HG02973 (cell line): ENCODE results near the gene EYS.
A peak's percentile ranks its signal among the peaks of the same experiment; 100 is the strongest.

ENCODE experiments used
- ATAC-seq: cut with Tn5 transposase; IDR thresholded peaks from one replicate; pipeline ENCODE4 v1.9.1; 2021; ENCODE audit warnings: moderate library complexity; ENCODE audit not compliant: unreplicated experiment

The EYS gene

DNA sequence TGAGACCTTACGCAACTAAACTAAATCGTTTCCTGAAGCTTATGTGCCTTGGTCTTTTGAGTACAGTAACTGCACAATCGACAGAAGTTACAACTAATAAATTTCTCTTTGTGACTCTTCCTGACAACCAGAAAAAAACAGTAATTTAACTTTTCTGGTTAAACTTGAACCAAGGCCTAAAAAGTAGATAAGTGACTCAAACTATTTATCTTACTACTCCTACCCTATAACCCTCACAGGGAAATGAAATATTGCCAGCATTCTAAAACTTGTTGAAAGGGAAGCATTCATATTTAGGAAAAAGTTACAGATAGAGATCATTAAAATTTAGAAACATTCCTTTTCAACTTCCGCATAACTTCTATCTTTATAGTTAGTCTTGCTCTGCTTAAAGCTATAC, 1034.4 kb downstream of the EYS start:
- no peak for ATAC-seq

GRCh38 chr6:64672131-64672530, 1034.9 kb downstream of the EYS start:
- ATAC-seq: no peak

DNA sequence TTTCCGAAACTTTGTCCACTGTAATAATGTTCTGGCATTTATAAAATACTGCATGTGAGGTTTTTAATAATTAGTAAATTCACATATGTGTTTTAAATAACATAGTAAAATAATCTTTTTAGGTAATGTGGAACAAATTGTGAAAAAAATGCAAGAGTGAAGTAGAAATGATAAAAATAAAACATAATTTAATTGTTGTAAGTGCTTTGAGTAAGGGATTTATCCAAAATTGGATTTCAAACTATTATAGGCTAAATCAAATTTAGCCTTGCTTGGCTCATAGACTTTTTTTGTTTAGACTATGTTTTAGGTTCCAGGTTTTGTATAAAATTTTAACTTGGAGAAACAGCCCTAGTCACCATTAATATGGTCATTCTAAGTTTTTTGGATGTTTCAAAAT, 1041.9 kb downstream of the EYS start:
- no peak for ATAC-seq

DNA sequence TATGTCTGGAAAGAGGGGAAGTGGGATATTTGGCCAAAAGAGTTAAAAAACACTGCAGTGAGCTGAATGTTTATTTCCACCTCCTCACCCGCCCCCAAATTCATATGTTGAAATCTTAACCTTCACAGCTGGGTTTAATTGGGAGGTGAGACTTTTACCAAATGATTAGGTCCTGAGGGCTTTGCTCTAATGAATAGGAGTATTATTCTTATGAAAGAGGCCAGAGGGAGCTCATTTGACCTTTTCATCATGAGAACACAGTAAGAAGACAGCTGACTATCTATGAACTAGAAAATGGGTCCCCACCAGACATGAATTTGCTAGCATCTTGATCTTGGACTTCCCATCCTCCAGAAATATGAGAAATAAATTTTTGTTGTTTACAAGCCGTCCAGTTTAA, 1042.5 kb downstream of the EYS start:
- ATAC-seq: no peak

GRCh38 chr6:64644024-64644423, 1063.0 kb downstream of the EYS start:
- ATAC-seq: no peak

GRCh38 chr6:64630901-64631300, 1076.1 kb downstream of the EYS start:
- ATAC-seq: no peak

- ATAC-seq: no peak
Measured at GRCh38 chr6:64622944-64623343, 1084.1 kb downstream of the EYS start.

DNA sequence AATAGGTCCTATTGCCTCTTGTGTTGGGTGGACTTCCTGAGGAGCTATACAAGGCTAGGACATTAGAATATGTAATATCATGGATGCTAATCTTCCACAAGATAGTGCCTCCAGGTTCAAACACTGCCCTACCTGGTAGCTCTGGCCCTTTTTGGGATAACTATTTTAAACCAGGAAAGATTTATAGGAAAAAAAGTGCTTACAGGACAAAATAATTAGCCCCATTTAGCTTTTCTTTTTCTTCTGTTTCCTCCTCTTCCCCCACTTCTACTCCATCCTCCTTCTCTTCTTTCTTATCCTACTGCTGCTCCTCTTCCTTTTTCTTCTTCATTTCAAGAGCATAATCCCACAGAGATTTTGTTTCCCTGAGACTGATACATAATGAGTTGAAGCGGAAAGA, 1104.0 kb downstream of the EYS start:
- ATAC-seq: no peak

DNA sequence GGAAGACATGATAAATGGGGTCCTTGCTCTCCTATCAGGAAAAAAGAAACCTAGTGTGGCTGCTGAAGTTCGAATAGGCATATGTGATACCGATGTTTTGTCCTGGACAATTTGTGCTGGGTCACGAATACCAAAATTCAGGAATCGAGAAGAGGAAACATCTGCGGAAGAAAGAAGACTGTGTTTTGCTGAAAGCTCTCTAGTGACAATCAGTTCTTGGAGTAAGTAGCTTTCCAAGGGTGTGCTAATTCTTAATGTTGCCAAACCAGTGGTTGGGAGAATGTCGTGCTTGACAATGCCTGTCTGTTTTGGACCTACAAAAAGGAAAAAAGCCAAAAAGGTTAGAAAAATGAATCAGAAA, 1115.4 kb downstream of the EYS start:
- no peak for ATAC-seq

DNA sequence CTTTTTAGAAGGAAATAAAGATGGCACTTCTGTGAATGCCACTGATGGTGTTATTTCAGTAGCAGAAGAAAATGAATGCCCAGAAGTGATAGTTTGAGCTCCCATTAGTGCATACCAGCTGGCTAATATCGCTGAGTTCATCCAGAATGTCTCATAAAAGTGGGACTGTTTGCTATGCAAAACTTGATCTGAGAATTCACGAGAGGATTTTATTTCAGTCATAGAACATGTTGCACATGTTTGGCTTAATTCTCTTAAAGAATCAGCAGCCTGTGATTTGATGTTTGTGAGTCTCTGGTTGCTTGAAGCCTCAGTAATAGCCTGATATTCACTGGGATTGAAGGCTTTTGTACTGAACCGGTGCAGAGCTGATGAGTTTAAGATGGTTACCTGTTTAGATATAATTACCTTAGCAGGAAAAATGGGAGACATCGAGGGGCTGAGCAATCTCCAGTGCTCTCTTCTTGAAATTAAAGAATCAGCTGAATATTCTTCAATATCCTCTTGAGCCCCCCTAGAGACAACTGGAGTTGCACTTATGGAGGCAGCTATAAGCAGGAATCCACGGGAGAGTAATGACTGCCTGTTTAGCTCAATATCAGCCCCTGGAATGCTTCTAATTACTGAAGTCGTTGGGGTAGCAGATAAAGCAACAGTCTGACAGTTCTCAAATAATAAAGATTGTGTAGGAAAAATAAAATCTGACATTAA, 1115.9 kb downstream of the EYS start:
- ATAC-seq: no peak

GRCh38 chr6:64589961-64590360, 1117.1 kb downstream of the EYS start:
- ATAC-seq: no peak

DNA sequence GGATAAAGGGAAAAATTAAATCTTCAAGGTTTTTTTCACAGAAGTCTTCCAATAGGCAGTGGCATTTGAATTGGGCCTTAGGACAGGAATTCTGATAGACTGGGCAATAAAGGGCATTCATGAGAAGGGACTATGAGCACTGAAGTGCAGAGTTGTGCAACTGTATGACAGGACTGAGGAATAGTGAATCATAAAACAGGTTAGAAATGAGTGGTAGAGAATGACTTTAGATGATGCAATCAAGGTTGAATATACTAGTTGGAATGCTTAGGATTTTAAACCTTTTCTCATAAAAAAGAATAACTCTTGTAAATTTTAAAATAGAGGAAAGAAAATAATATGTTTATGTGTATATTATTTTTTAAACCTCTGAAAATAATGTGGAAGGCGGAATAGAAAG, 1126.7 kb downstream of the EYS start:
- no peak for ATAC-seq

DNA sequence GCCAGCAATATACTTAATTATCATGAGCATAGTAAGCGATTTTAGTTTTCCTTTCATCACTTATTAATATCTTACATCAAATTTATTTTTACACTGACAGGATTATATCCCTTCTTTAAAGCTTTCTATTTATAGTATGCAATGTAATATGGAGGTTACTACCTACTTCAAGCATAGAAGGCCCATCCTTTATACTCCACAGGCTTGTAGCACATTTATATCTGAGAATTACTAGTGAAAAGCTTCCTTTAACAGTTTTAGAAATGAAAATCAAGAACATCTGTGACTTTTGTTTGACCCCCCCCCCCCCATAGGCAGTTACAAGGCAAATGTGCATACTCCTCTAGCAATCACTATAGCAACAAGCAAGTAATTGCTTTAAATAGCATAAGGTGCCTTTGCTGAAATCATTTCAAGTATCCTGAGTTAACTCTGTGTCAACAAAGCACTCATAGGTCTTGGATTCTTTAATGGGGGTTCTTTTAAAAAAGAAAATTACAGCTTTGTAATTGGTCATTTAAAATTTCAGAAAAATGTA, 1153.7 kb downstream of the EYS start:
- no peak for ATAC-seq

DNA sequence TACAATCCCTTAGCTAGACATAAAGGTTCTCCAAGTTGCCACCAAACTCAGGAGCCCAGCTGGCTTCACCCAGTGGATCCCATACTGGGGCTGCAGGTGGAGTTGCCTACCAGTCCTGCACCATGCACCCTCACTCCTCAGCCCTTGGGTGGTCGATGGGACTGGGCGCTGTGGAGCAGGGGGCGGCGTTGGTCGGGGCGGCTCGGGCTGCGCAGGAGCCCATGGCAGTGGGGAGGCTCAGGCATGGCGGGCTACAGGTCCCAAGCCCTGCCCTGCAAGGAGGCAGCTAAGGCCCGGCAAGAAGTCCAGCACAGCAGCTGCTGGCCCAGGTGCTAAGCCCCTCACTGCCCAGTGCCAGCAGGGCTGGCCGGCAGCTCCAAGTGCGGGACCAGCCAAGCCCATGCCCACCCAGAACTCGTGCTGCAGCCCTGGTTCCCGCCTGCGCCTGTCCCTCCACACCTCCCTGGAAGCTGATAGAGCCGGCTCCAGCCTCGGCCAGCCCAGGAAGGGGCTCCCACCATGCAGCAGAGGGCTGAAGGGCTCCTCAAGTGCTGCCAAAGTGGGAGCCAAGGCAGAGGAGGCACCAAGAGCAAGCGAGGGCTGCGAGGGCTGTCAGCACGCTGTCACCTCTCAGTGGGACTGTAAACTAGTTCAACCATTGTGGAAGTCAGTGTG, 1159.3 kb downstream of the EYS start:
- no peak for ATAC-seq

DNA sequence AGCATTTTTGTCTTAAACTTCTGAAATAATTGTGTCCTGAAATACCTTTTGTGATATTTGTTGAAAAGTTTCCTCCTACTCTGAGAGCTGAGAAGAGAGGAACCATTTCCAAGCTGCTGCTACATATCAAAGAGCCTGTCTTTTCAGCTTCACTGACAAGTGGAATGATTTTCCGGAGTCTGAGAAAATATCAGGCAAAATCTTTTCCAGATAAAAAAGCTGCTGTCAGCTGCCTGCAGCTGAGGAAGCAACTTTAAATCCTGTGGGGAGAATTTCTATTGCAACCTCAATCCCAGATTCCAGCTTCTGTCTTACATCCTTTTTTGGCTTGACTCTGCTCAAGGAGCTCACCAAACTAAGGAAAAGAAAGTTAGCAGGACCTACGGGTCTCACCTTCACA, 1167.1 kb downstream of the EYS start:
- no peak for ATAC-seq

DNA sequence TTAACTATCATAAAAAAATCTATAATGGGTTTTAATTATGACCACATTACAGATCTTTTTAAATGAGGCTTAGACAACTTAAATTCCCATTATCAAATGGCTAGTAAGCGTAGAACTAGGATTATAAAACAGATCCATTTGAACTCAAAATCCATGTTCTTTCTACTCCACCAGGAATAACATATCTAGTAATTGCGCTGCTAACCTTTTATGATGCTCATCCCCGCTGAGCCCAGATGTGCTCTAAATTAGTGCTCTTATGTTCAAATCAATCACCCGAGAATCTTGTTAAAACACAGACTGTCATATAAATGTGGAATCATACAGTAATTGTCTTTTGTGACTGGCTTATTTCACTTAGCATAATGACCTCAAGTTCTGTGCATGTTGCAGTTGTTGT, 1168.3 kb downstream of the EYS start:
- no peak for ATAC-seq

DNA sequence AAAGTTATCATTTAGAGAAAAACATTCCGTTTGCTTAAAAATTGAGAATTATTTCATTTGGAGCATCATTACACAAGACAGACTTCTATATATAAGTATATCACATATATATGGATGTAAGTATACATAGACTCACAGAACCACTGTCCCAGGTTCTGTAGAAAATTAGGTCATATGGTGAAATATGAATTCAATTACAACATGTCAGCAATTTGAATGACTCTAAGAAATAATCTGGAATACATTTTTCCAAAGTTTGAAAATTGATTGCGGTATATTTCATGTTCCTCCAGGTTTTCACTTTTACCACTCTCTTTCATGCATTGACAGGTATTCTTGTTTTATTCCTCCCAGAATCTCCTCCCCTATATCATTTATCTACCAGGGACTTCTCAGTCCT, 1179.1 kb downstream of the EYS start:
- no peak for ATAC-seq

- ATAC-seq: no peak
Measured at GRCh38 chr6:64522859-64523258, 1184.2 kb downstream of the EYS start.

GRCh38 chr6:64520050-64520449, 1187.0 kb downstream of the EYS start:
- ATAC-seq: peak; percentile 89

- no peak for ATAC-seq
Measured at GRCh38 chr6:64516393-64516792, 1190.6 kb downstream of the EYS start.

GRCh38 chr6:64507661-64508060, 1199.4 kb downstream of the EYS start:
- ATAC-seq: no peak

DNA sequence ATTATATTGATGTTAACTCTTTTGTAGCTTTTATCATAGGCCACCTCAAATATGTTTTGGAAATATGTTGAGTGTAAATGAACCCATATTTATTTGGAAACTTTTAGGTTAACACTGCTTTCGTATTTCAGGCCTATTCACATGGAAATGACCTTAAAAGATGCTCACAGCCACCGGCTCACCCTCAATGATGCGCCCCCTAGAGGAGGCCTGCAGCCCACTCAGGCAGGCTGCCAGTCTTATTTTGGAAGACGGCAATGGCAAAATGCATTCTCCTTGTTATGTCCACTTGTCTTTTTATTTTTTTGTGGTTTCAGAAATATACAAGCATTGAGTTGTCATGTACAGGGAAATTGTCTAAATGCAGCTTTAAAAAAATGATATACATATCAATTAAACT, 1201.7 kb downstream of the EYS start:
- ATAC-seq: no peak

DNA sequence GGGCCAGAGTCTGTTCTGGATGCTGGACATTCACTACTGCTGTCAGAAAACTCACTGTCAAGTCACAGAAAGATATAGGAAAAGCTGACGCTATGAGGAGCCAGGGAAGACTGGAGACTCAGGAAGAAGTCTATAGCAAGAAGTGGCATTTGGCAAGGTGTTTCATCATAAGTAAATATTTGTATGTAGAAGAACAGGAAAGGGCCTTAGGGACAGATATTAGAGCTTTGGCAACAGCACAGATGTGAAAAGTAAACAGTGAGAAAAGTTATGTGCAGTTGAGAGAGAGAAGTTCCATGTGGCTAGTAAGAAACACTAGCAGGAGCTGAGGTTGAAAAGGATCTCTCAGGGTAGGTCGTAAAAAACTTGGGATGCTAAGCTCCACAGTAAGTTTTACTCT, 1202.5 kb downstream of the EYS start:
- ATAC-seq: no peak
